ENCODE measurements around the gene SLC5A5. TPM values are rescaled to one million over a fixed set of nuclear protein-coding genes. Genes with fewer than 3 reads are reported as not detected.

Gene SLC5A5
- total and polyA plus RNA-seq, 4 donors: 0.14 to 0.95 (median 0.15) TPM; not detected in 1

DNA sequence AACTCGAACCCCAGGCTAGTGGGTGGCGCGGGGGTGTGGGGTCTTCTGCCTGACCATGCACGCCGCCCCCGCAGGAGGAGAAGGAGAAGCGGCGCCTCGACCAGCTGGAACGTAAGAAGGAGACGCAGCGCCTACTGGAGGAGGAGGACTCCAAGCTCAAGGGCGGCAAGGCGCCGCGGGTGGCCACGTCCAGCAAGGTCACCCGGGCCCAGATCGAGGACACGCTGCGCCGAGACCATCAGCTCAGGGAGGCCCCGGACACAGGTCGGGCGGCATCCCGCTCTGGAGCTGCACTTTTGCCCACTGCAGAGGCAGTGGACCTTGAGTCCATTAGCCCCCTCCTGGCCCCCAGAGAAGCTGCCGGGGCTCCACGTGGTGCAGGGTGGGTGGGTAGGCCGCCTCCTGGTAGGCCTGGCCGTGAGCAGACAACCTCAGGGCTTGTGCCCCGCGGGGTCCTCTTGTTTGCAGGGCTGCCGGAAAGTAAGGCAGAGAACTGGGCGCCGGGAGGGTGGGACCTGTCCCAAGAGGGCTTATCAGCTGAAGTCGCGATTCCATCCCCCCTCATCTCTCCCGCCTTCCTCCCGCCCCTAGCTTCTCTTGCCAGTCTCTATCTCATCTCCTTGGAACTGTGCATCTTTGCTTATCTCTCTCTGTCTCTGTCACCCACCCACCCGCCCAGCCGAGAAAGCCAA, 71.0 kb downstream of the SLC5A5 start:
- peaks cover 4 to 36% (median 6%) of the 10 kb centered on the region in 4 donors for H3K36me3 ChIP-seq (ENCODE audit: control insufficient read depth in 4 of 4, insufficient read depth in 4 of 4, low read length in 4 of 4)

DNA sequence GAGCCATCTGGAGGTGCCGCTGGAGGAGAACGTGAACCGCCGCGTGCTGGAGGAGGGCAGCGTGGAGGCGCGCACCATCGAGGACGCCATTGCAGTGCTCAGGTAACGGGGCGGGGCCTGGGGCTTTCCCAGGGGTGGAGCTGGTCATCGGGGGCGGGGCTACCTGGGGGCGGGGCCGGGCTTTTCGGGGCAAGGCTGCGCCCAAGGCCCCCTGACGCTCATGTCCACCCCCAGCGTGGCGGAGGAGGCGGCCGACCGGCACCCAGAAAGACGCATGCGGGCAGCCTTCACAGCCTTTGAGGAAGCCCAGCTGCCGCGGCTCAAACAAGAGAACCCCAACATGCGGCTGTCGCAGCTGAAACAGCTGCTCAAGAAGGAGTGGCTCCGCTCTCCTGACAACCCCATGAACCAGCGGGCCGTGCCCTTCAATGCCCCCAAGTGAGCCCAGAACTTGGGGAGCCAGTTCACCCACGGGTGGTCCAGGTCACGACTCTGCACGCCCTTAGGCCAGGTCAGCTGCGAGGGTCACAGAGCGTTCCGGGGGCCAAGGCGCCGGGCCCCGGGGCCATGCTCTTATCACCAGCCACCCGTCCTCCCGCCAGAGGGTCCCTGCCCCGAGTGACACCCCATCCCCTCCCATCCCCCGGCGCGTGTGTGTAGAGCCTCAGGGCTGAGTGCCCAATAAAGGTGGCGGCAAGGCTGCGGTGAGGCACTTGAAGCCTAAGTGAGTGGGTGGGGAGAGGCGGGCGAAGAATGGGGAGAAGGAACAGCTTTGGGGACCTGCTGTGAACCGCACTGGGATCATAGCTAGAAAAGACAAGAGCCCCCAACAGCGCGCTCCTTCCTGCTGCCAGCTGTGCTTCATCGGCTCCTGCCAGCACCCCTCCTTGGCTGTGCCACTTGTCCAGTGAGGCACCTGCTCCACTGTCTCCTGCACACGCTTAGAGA, 71.8 kb downstream of the SLC5A5 start:
- TF ChIP-seq, protein P1, sequence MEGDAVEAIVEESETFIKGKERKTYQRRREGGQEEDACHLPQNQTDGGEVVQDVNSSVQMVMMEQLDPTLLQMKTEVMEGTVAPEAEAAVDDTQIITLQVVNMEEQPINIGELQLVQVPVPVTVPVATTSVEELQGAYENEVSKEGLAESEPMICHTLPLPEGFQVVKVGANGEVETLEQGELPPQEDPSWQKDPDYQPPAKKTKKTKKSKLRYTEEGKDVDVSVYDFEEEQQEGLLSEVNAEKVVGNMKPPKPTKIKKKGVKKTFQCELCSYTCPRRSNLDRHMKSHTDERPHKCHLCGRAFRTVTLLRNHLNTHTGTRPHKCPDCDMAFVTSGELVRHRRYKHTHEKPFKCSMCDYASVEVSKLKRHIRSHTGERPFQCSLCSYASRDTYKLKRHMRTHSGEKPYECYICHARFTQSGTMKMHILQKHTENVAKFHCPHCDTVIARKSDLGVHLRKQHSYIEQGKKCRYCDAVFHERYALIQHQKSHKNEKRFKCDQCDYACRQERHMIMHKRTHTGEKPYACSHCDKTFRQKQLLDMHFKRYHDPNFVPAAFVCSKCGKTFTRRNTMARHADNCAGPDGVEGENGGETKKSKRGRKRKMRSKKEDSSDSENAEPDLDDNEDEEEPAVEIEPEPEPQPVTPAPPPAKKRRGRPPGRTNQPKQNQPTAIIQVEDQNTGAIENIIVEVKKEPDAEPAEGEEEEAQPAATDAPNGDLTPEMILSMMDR (IDR thresholded peaks at IDR 0.05; ENCODE audit: control extremely low read depth, extremely low read depth): no peak
- ATAC-seq (ENCODE audit: insufficient read depth, low FRiP score): no peak
- H3K27ac ChIP-seq (ENCODE audit: low read depth in 1 of 2, low read length in 1 of 2): no peak overlapping the region
- H3K4me3 ChIP-seq: no peak overlapping the region
- peak; percentile 50 to 67 (median 57) for DNase-seq
- H3K4me1 ChIP-seq (ENCODE audit: control insufficient read depth in 5 of 5, insufficient read depth in 5 of 5, low read length in 5 of 5): peaks cover 0 to 17% (median 0%) of the 10 kb centered on the region in 5 donors
- no peaks in the 10 kb centered on the region for H3K27me3 ChIP-seq (ENCODE audit: control insufficient read depth in 3 of 3, insufficient read depth in 3 of 3, low read length in 2 of 3)
- 82 to 87% methylated on average over 55 to 57 of the region's 57 CpGs for WGBS, 2 donors
- H3K9ac ChIP-seq (ENCODE audit: insufficient read depth in 1 of 2, low read length in 2 of 2): no peak overlapping the region
- peaks cover 2 to 33% (median 3%) of the 10 kb centered on the region in 4 donors for H3K36me3 ChIP-seq (ENCODE audit: control insufficient read depth in 4 of 4, insufficient read depth in 4 of 4, low read length in 4 of 4)
- H3K9me3 ChIP-seq (ENCODE audit: control insufficient read depth in 4 of 4, insufficient read depth in 3 of 4, low read length in 3 of 4): no peaks in the 10 kb centered on the region

More for the DNA sequence above, 71.0 kb downstream of the SLC5A5 start:
- Histone ChIP-seq H3K27ac (ENCODE audit: low read depth in 1 of 2, low read length in 1 of 2) (no peak overlapping the region), H3K27me3 (ENCODE audit: control insufficient read depth in 3 of 3, insufficient read depth in 3 of 3, low read length in 2 of 3) (no peaks in the 10 kb centered on the region), H3K9ac (ENCODE audit: insufficient read depth in 1 of 2, low read length in 2 of 2) (no peak overlapping the region), H3K9me3 (ENCODE audit: control insufficient read depth in 4 of 4, insufficient read depth in 3 of 4, low read length in 3 of 4) (no peaks in the 10 kb centered on the region), H3K4me3 (no peak overlapping the region), H3K4me1 (ENCODE audit: control insufficient read depth in 5 of 5, insufficient read depth in 5 of 5, low read length in 5 of 5) (peaks cover 0 to 16% (median 0%) of the 10 kb centered on the region in 5 donors)
- ATAC-seq (ENCODE audit: insufficient read depth, low FRiP score) (no peak), DNase-seq (peak; percentile 31 to 56 (median 51))
- 84 to 92% methylated on average over 40 to 41 of the region's 41 CpGs for WGBS, 2 donors
- TF ChIP-seq, protein P1 (IDR thresholded peaks at IDR 0.05; ENCODE audit: control extremely low read depth, extremely low read depth): no peak

DNA sequence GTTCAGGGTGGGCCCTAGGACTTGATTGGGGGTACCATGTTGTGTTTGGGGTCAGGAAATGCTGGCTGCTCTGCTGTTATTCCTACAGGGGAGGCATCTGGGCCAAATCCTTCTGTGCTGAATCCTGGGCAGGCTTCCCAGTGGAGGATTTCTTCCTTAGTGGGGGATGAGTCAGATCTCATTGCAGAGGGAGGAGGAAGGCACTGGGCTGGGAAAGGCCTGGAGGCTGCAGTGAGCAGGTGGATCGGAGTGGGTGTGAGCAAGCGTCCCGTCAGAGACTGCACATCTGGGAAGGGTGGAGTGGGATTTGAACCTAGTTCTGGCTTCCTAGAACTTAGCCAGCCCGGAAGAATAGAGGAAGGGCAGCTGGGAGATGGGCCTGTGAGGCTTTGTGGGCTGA, 72.6 kb downstream of the SLC5A5 start:
- DNase-seq: no peak
- H3K4me1 ChIP-seq (ENCODE audit: control insufficient read depth in 5 of 5, insufficient read depth in 5 of 5, low read length in 5 of 5): peaks cover 0 to 20% (median 0%) of the 10 kb centered on the region in 5 donors
- TF ChIP-seq, protein P1 (IDR thresholded peaks at IDR 0.05; ENCODE audit: control extremely low read depth, extremely low read depth): no peak
- WGBS, 2 donors: 83 to 90% methylated on average over 4 of the region's 4 CpGs
- H3K4me3 ChIP-seq: no peak overlapping the region
- no peaks in the 10 kb centered on the region for H3K27me3 ChIP-seq (ENCODE audit: control insufficient read depth in 3 of 3, insufficient read depth in 3 of 3, low read length in 2 of 3)
- H3K27ac ChIP-seq (ENCODE audit: low read depth in 1 of 2, low read length in 1 of 2): no peak overlapping the region
- peaks cover 2 to 32% (median 3%) of the 10 kb centered on the region in 4 donors for H3K36me3 ChIP-seq (ENCODE audit: control insufficient read depth in 4 of 4, insufficient read depth in 4 of 4, low read length in 4 of 4)
- no peak for ATAC-seq (ENCODE audit: insufficient read depth, low FRiP score)
- H3K9ac ChIP-seq (ENCODE audit: insufficient read depth in 1 of 2, low read length in 2 of 2): no peak overlapping the region
- H3K9me3 ChIP-seq (ENCODE audit: control insufficient read depth in 4 of 4, insufficient read depth in 3 of 4, low read length in 3 of 4): no peaks in the 10 kb centered on the region

Small RNA genes lying within 50 kb of the gene (small RNA-seq; reads per million reads assigned to genes)
- not detected for gene SNORA68 (ENCODE audit: low replicate concordance)

Other genes starting within 250 kb of the SLC5A5 start
- gene UNC13A, start 183.6 kb upstream of the SLC5A5 start, total RNA-seq: under 1 TPM; 0.28 to 0.31 TPM
- gene UNC13A, start 183.6 kb upstream of the SLC5A5 start, polyA plus RNA-seq: under 1 TPM; 0.14 to 0.26 TPM
- 10 to 100 TPM; 36.3 to 71.1 TPM for gene MAP1S, start 152.5 kb upstream of the SLC5A5 start, total RNA-seq
- gene MAP1S, start 152.5 kb upstream of the SLC5A5 start, polyA plus RNA-seq: 10 to 100 TPM; 32.1 to 40.6 TPM
- 1 to 10 TPM; 6.1 to 9.4 TPM for gene FCHO1, start 120.5 kb upstream of the SLC5A5 start, total RNA-seq
- gene FCHO1, start 120.5 kb upstream of the SLC5A5 start, polyA plus RNA-seq: 10 to 100 TPM in 1 of 2 donors, 1 to 10 TPM in 1; 3.2 to 10.4 TPM
- gene B3GNT3, start 76.8 kb upstream of the SLC5A5 start, total RNA-seq: 1 to 10 TPM in 1 of 2 donors, under 1 TPM in 1; 1.00 to 2.0 TPM
- gene B3GNT3, start 76.8 kb upstream of the SLC5A5 start, polyA plus RNA-seq: 1 to 10 TPM; 2.0 to 3.0 TPM
- not detected for gene INSL3, start 50.4 kb upstream of the SLC5A5 start, total RNA-seq
- gene INSL3, start 50.4 kb upstream of the SLC5A5 start, polyA plus RNA-seq: 1 to 10 TPM in 1 of 2 donors, not detected in 1; 1.5 TPM
- gene JAK3, start 24.0 kb upstream of the SLC5A5 start, total RNA-seq: 10 to 100 TPM; 17.3 to 18.8 TPM
- gene JAK3, start 24.0 kb upstream of the SLC5A5 start, polyA plus RNA-seq: 10 to 100 TPM in 1 of 2 donors, 1 to 10 TPM in 1; 5.2 to 32.5 TPM
- 1,000 to 10,000 TPM in 1 of 2 donors, 100 to 1,000 TPM in 1; 639 to 1,758 TPM for gene RPL18A, start 12.0 kb upstream of the SLC5A5 start, total RNA-seq
- gene RPL18A, start 12.0 kb upstream of the SLC5A5 start, polyA plus RNA-seq: 1,000 to 10,000 TPM; 1,929 to 1,987 TPM
- gene CCDC124, start 61.1 kb downstream of the SLC5A5 start, total RNA-seq: 10 to 100 TPM; 35.5 to 83.1 TPM
- gene CCDC124, start 61.1 kb downstream of the SLC5A5 start, polyA plus RNA-seq: 100 to 1,000 TPM; 121 to 146 TPM
- under 1 TPM in 1 of 2 donors, not detected in 1; 0.60 TPM for gene KCNN1, start 95.2 kb downstream of the SLC5A5 start, total RNA-seq
- gene KCNN1, start 95.2 kb downstream of the SLC5A5 start, polyA plus RNA-seq: under 1 TPM; 0.14 to 0.19 TPM
- 10 to 100 TPM; 19.4 to 50.0 TPM for gene ARRDC2, start 136.2 kb downstream of the SLC5A5 start, total RNA-seq
- gene ARRDC2, start 136.2 kb downstream of the SLC5A5 start, polyA plus RNA-seq: 10 to 100 TPM; 47.6 to 62.2 TPM
- gene IL12RB1, start 215.0 kb downstream of the SLC5A5 start, total RNA-seq: 1 to 10 TPM; 1.3 to 7.8 TPM
- 1 to 10 TPM; 3.0 to 6.7 TPM for gene IL12RB1, start 215.0 kb downstream of the SLC5A5 start, polyA plus RNA-seq
- gene MAST3, start 225.8 kb downstream of the SLC5A5 start, total RNA-seq: 10 to 100 TPM in 1 of 2 donors, 1 to 10 TPM in 1; 6.5 to 24.0 TPM
- 10 to 100 TPM in 1 of 2 donors, 1 to 10 TPM in 1; 5.0 to 12.1 TPM for gene MAST3, start 225.8 kb downstream of the SLC5A5 start, polyA plus RNA-seq